Muscle of leg (tissue), 11 donors: ENCODE results near the gene NKTR. TPM values are rescaled to one million over a fixed set of nuclear protein-coding genes. Genes with fewer than 3 reads are reported as not detected.

Source experiments
- DNase-seq: peaks from one replicate; pipeline ENCODE4 v3.0.0; 2013
- H3K27ac ChIP-seq: one replicate; pipeline ENCODE4 v1.5.1; 2013; ENCODE audit warnings: mild to moderate bottlenecking, low read length, control low read depth
- H3K27me3 ChIP-seq: one replicate; pipeline ENCODE4 v1.6.1; 2013; ENCODE audit warnings: low read length; ENCODE audit not compliant: control insufficient read depth, insufficient read depth
- H3K36me3 ChIP-seq: one replicate; pipeline ENCODE4 v1.6.1; 2013; ENCODE audit warnings: low read length; ENCODE audit not compliant: control insufficient read depth, insufficient read depth
- H3K4me1 ChIP-seq: one replicate; pipeline ENCODE4 v1.6.1; 2013; ENCODE audit warnings: low read length; ENCODE audit not compliant: control insufficient read depth, insufficient read depth
- H3K4me3 ChIP-seq: one replicate; pipeline ENCODE4 v1.5.1; 2013; ENCODE audit warnings: low read length, control low read depth
- H3K9me3 ChIP-seq: replicated peaks from 2 replicates; pipeline ENCODE4 v1.6.1; 2013; ENCODE audit warnings: low read depth, low read length; ENCODE audit not compliant: control insufficient read depth
- WGBS: methylation state at CpG from one replicate; pipeline ENCODE4 v1.1.5; 2013; ENCODE audit warnings: missing lambda C conversion rate; ENCODE audit not compliant: insufficient coverage; 5-methylcytosine and 5-hydroxymethylcytosine counted together
- polyA plus RNA-seq, 8 donors: library from polyadenylated mRNA; unstranded; fragments of 120-200 nt; gene quantifications; one replicate each; pipeline versions ENCODE4 v1.2.1 to v1.2.3, GENCODE V29; 2013; ENCODE audit warnings: inconsistent platforms in 1 of 8, low replicate concordance in 1 of 8; ENCODE audit not compliant: insufficient read length in 8 of 8, insufficient read depth in 1 of 8
- total RNA-seq: library from RNA; stranded (reverse); fragments of 120-200 nt; gene quantifications from one replicate; pipeline ENCODE4 v1.2.4, GENCODE V29; 2013

Gene NKTR
- total and polyA plus RNA-seq, 9 donors: 37.1 to 121 (median 68.7) TPM

DNA sequence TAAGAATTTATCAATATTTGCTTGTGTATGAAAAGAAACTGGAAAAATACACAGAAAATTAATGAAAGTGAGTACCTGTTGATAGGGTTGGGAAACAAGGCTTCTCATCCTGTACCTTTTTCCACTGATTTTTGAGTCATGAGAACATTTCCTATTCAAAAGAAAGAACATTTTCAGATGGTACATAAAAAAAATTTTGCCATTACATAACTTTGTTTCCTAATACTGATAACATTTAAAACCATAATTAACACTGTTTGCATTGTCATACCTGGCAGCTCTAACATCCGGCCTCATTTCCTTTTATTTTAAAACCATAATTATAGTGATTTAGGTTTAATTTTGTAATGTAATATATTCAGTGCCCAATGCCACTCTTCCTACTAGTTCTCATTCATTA is 11.7 kb downstream of the NKTR start:
- no CpG with 5 or more reads among the region's 1 CpG for WGBS
- Histone ChIP-seq H3K9me3 (no peaks in the 10 kb centered on the region), H3K36me3 (peaks cover 5% of the 10 kb centered on the region), H3K27me3 (no peaks in the 10 kb centered on the region), H3K4me3 (no peak overlapping the region), H3K27ac (no peak overlapping the region), H3K4me1 (peaks cover 5% of the 10 kb centered on the region)
- no peak for DNase-seq

- no CpG with 5 or more reads among the region's 3 CpGs for WGBS
- Histone ChIP-seq H3K4me1 (peaks cover 5% of the 10 kb centered on the region), H3K27me3 (no peaks in the 10 kb centered on the region), H3K36me3 (peaks cover 5% of the 10 kb centered on the region), H3K4me3 (no peak overlapping the region), H3K27ac (no peak overlapping the region), H3K9me3 (no peaks in the 10 kb centered on the region)
- no peak for DNase-seq
These were observed 12.4 kb downstream of the NKTR start for GRCh38 chr3:42612928-42613327.

DNA sequence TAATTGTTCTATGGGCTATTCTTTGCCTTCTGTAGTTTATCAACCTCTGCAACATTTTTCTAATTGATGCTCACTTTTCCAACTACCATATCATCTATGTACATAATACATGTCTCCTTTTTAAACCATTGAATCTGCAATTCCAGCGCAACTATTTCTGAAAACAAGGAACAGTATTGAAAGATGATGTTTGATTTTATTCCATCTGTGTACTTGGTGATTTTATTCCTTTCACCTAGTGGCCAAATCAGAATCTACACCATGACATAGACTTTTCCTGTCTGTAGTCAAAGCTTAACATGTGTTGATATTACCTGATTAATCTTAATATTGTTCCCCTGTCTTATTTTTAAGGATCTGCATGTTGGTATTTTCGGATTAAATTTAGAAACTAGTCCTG is 13.0 kb downstream of the NKTR start:
- H3K27ac ChIP-seq: no peak overlapping the region
- H3K4me3 ChIP-seq: no peak overlapping the region
- no peak for DNase-seq
- H3K9me3 ChIP-seq: no peaks in the 10 kb centered on the region
- no CpG with 5 or more reads among the region's 2 CpGs for WGBS
- H3K4me1 ChIP-seq: peaks cover 5% of the 10 kb centered on the region
- peaks cover 5% of the 10 kb centered on the region for H3K36me3 ChIP-seq
- no peaks in the 10 kb centered on the region for H3K27me3 ChIP-seq

DNA sequence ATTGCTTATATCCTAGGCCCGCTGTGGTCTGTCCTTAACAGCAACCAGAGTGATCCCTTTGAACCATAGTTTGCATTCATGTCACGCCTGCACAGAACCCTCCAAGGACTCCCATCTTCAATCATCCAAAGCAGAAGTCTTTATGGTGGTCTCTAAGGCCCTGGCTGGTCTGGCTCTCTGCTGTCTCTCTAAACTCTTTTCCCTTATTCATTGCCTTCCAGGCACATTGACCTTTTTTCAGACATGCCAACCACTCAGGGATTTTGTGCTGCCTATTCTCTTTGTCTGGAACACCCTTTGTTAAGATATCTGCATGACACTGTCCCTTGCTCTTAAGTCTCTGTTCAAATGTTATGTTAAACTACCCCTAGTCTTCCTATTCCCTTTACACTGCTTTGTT is 31.1 kb downstream of the NKTR start:
- 48% methylated on average over 2 of the region's 2 CpGs for WGBS
- peaks cover 40% of the 10 kb centered on the region for H3K36me3 ChIP-seq
- H3K27me3 ChIP-seq: no peaks in the 10 kb centered on the region
- no peak for DNase-seq
- no peak overlapping the region for H3K4me3 ChIP-seq
- no peaks in the 10 kb centered on the region for H3K4me1 ChIP-seq
- no peaks in the 10 kb centered on the region for H3K9me3 ChIP-seq
- no peak overlapping the region for H3K27ac ChIP-seq

- Histone ChIP-seq H3K9me3 (no peaks in the 10 kb centered on the region), H3K27ac (no peak overlapping the region), H3K36me3 (peaks cover 45% of the 10 kb centered on the region), H3K4me1 (no peaks in the 10 kb centered on the region), H3K4me3 (no peak overlapping the region), H3K27me3 (no peaks in the 10 kb centered on the region)
- WGBS: no CpG with 5 or more reads among the region's 1 CpG
- DNase-seq: no peak
These were observed 31.7 kb downstream of the NKTR start for GRCh38 chr3:42632146-42632545.

- Histone ChIP-seq H3K27me3 (no peaks in the 10 kb centered on the region), H3K36me3 (peaks cover 59% of the 10 kb centered on the region), H3K27ac (no peak overlapping the region), H3K9me3 (no peaks in the 10 kb centered on the region), H3K4me3 (no peak overlapping the region), H3K4me1 (no peaks in the 10 kb centered on the region)
- 92% methylated on average over 2 of the region's 6 CpGs for WGBS
- no peak for DNase-seq
These were observed 33.1 kb downstream of the NKTR start for GRCh38 chr3:42633544-42633943.

DNA sequence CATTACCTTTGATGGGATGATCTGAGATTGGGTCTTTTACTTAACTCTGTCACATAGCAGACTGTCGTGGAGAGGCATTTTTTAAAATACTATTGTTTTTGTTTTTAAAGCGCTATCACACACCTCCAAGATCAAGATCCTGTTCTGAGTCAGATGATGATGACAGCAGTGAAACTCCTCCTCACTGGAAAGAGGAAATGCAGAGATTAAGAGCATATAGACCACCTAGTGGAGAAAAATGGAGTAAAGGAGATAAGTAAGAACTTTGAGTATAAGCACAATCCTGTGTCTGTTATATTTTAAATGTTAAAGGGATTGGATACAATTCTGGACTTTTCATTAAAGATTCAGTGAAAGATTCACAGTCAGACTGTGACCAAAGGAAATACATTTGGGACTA is 34.6 kb downstream of the NKTR start:
- H3K9me3 ChIP-seq: no peaks in the 10 kb centered on the region

DNA sequence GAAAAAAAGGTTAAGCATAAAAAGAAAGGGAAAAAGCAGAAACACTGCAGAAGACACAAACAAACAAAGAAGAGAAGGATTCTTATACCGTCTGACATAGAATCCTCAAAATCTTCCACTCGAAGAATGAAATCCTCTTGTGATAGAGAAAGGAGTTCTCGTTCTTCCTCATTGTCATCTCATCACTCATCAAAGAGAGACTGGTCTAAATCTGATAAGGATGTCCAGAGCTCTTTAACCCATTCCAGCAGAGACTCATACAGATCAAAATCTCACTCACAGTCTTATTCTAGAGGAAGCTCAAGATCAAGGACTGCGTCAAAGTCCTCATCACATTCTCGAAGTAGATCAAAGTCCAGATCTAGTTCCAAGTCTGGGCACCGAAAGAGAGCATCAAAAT is 36.5 kb downstream of the NKTR start:
- Histone ChIP-seq H3K4me1 (no peaks in the 10 kb centered on the region), H3K27ac (no peak overlapping the region), H3K27me3 (no peaks in the 10 kb centered on the region), H3K9me3 (no peaks in the 10 kb centered on the region), H3K4me3 (no peak overlapping the region), H3K36me3 (peaks cover 67% of the 10 kb centered on the region)
- WGBS: 87% methylated on average over 2 of the region's 6 CpGs
- DNase-seq: no peak

More for the DNA sequence above, 34.6 kb downstream of the NKTR start:
- Histone ChIP-seq H3K4me3 (no peak overlapping the region), H3K36me3 (peaks cover 69% of the 10 kb centered on the region), H3K27me3 (no peaks in the 10 kb centered on the region), H3K27ac (no peak overlapping the region), H3K4me1 (no peaks in the 10 kb centered on the region)
- DNase-seq: peak; percentile 11
- no CpG with 5 or more reads among the region's 2 CpGs for WGBS

DNA sequence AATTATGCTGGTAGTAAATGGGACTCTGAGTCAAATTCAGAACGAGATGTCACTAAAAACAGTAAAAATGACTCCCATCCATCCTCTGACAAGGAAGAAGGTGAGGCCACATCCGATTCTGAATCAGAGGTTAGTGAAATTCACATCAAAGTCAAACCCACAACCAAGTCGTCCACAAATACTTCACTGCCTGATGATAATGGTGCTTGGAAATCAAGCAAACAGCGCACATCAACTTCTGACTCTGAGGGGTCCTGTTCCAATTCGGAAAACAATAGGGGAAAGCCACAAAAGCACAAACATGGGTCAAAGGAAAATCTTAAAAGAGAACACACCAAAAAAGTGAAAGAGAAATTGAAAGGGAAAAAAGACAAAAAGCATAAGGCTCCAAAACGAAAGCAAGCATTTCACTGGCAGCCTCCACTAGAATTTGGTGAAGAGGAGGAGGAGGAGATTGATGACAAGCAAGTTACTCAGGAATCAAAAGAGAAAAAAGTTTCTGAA is 37.9 kb downstream of the NKTR start:
- WGBS: 60% methylated on average over 1 of the region's 6 CpGs
- Histone ChIP-seq H3K9me3 (no peaks in the 10 kb centered on the region), H3K27ac (no peak overlapping the region), H3K36me3 (peaks cover 71% of the 10 kb centered on the region), H3K4me3 (no peak overlapping the region), H3K4me1 (no peaks in the 10 kb centered on the region), H3K27me3 (no peaks in the 10 kb centered on the region)
- no peak for DNase-seq

- peaks cover 73% of the 10 kb centered on the region for H3K36me3 ChIP-seq
- no peaks in the 10 kb centered on the region for H3K9me3 ChIP-seq
- 84% methylated on average over 6 of the region's 6 CpGs for WGBS
- no peaks in the 10 kb centered on the region for H3K4me1 ChIP-seq
- H3K4me3 ChIP-seq: no peak overlapping the region
- H3K27ac ChIP-seq: no peak overlapping the region
- no peak for DNase-seq
- H3K27me3 ChIP-seq: no peaks in the 10 kb centered on the region
These were observed 38.7 kb downstream of the NKTR start for GRCh38 chr3:42639192-42639591.

DNA sequence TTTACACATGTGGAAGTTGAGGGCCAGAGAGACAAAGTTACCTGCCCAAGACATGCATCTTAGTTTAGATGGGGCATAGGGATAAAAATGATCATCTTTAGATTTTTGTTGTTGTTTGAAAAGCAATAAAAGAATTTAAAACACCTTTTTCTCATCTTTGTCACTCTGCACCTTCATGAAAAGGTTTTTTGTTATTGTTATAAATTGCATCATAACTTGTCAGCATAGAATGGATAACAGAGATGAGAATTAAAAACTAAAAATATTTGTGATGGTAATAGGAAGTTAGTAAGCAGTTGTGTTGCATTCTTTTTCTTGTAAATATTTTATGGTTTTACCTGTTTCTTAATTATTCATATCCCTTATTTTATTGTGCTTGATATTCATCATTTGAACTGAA is 39.6 kb downstream of the NKTR start:
- Histone ChIP-seq H3K4me3 (no peak overlapping the region), H3K9me3 (no peaks in the 10 kb centered on the region), H3K36me3 (peaks cover 78% of the 10 kb centered on the region), H3K27me3 (no peaks in the 10 kb centered on the region), H3K27ac (no peak overlapping the region), H3K4me1 (no peaks in the 10 kb centered on the region)
- no peak for DNase-seq
